ENCODE measurements around the gene PPP1R18.
A peak's percentile ranks its signal among the peaks of the same experiment; 100 is the strongest.

GRCh38 chr6:30719791-30720737, 33.6 kb upstream of the PPP1R18 start, which contains the start of gene TUBB:
- TF ChIP-seq CTCF (conservative IDR thresholded peaks at IDR 0.05; ENCODE audit: low read depth, low read length) (no peak), MAFK (IDR thresholded peaks at IDR 0.05; ENCODE audit: low read depth, low read length) (peak; percentile 84)

Measured in IMR-90 (cell line).